Heart right ventricle (tissue), 16 donors: ENCODE measurements around the gene TMEM225B. TPM values are rescaled to one million over a fixed set of nuclear protein-coding genes. Genes with fewer than 3 reads are reported as not detected.
"Not testable (repeated sequence)": the region's sequence is repeated elsewhere in the genome, so short reads cannot be mapped to it uniquely, and the experiment has no call there.

Experiments used
- ATAC-seq, 8 donors: fragments of 200-7000 bp; cut with Tn5 transposase; one replicate each; pipeline ENCODE4 v1.9.1; 2020; ENCODE audit warnings: mild to moderate bottlenecking in 8 of 8, moderate library complexity in 8 of 8, moderate number of reproducible peaks in 1 of 8
- DNase-seq, 2 donors: peaks; one replicate each; pipeline ENCODE4 v3.0.0-alpha.2; 2020
- H3K27ac ChIP-seq, 10 donors: fragments of 200-600 bp; sonication (generic) in 2 of 10; one replicate each; pipeline versions ENCODE4 v1.5.0 to v1.8.0; 2020 to 2022; ENCODE audit warnings: mild to moderate bottlenecking in 3 of 10
- H3K27me3 ChIP-seq, 7 donors: fragments of 200-600 bp; one replicate each; pipeline ENCODE4 v1.8.0; 2021 to 2022; ENCODE audit warnings: mild to moderate bottlenecking in 2 of 7
- H3K36me3 ChIP-seq, 9 donors: fragments of 200-600 bp; sonication (generic) in 1 of 9; one replicate each; pipeline versions ENCODE4 v1.5.0 to v1.8.0; 2020 to 2022; ENCODE audit warnings: mild to moderate bottlenecking in 2 of 9
- H3K4me1 ChIP-seq, 9 donors: fragments of 200-600 bp; sonication (generic) in 1 of 9; one replicate each; pipeline versions ENCODE4 v1.5.0 to v1.8.0; 2020 to 2022; ENCODE audit warnings: mild to moderate bottlenecking in 4 of 9
- H3K4me3 ChIP-seq, 10 donors: fragments of 200-600 bp; sonication (generic) in 2 of 10; one replicate each; pipeline versions ENCODE4 v1.5.0 to v1.8.0; 2020 to 2022; ENCODE audit warnings: mild to moderate bottlenecking in 7 of 10, moderate library complexity in 2 of 10
- H3K9me3 ChIP-seq, 11 donors: fragments of 200-600 bp in 10 of 11; sonication (generic) in 2 of 11; one replicate each; pipeline versions ENCODE4 v1.5.0 to v1.8.0; 2013 to 2022; ENCODE audit warnings: mild to moderate bottlenecking in 2 of 11, control low read depth in 1 of 11, moderate library complexity in 1 of 11
- CTCF ChIP-seq, 9 donors: fragments of 200-600 bp; sonication (generic) in 2 of 9; IDR thresholded peaks; one replicate each; pipeline versions ENCODE4 v1.5.0 to v1.8.0; 2021 to 2022; ENCODE audit warnings: antibody characterized with exemption in 9 of 9, mild to moderate bottlenecking in 5 of 9, moderate library complexity in 1 of 9
- WGBS, 2 donors: extraction: QIAGEN DNeasy Blood & Tissue Kit; methylation state at CpG; one replicate each; pipeline ENCODE4 v1.1.7; 2013; ENCODE audit warnings: inconsistent platforms in 1 of 2; 5-methylcytosine and 5-hydroxymethylcytosine counted together
- intact Hi-C, 10 donors: fragments of 100-400 bp; cut with DNase I; formaldehyde crosslinking; loops; one replicate each; pipeline versions ENCODE4 v1.11.1 to v1.14.2; 2022
- polyA plus RNA-seq, 2 donors: library from polyadenylated mRNA; stranded (reverse); fragments of 200-250 nt; gene quantifications; one replicate each; pipeline ENCODE4 v1.2.3, GENCODE V29; 2013
- total RNA-seq, 10 donors: library from RNA; stranded (reverse); fragmentation: NEBNext Ultra II Directional in 3 of 10; extraction: Animal tissue kit (Norgen Biotek cat#: 25700) in 3 of 10; gene quantifications; one replicate each; pipeline versions ENCODE4 v1.2.1 to v1.2.4, GENCODE V29; 2021 to 2023
- donor health status: Arrhythmogenic right ventricular cardiomyopathy.
- donor health status: ischemic (EF 13 %, LVEDD 7.1; RV severe dilation, severe dysfunction).
- donor health status: healthy with polysubstance abuse.
- donor health status: DM: no; HTN: yes; CAD: no.
- donor health status: DM: no; HTN: no; CAD: no.
- donor health status: ischemic (EF 25% LVEDD 6.9; RV normal size, moderate dysfunction).
- donor health status: ischemic (EF 25% LVEDD 5.7; RV mildly dilated, moderate dysfunction).
- donor health status: healthy.
- donor health status: DM: yes; HTN: yes; CAD: no.
- donor health status: Ischemic cardiomyopathy.
- donor health status: ischemic (EF 35%, LVEDD 5.7; RV mildly dilated, moderate dysfunction).
- donor health status: nonischemic (EF 11% LVEDD 7.7; RV severe dilation, severe dysfunction).
- donor health status: DM: yes; HTN: yes; CAD: no.
- donor health status: PGD.
- donor health status: ischemic (EF 29% LVEDD 5.4; RV normal size, mild dysfunction).
- donor health status: nonischemic (EF 23%, LVEDD 6.1; RV moderate dilation, normal function).

TMEM225B gene
- total and polyA plus RNA-seq, 12 donors = 0.10 to 0.37 (median 0.23) TPM; not detected in 7

DNA sequence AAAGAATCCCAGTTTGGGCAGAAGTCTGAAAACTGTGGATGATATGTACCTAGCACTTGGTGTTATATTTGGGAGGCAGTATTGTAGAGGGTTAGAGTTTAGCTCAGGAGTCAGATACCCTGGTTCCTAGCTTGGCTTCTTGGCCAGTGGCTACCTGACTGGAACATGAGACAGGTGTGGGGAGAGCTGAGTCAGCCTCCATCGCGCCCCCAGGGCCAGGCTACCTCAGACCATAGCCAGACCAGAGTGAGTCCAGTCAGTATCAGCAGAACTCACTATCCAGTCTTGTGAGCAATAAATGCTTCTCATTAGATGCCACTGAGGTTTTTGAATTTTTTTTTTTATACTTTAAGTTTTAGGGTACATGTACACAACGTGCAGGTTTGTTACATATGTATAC, 55.7 kb downstream of the TMEM225B start:
- WGBS, 2 donors = 97% methylated on average over 3 of the region's 3 CpGs
- TF ChIP-seq CTCF (IDR thresholded peaks at IDR 0.05) = no peak
- H3K36me3 ChIP-seq = peaks cover 0 to 16% (median 0%) of the 10 kb centered on the region in 9 donors
- no peaks in the 10 kb centered on the region for H3K27me3 ChIP-seq
- H3K4me1 ChIP-seq = no peaks in the 10 kb centered on the region
- ATAC-seq = no peak
- peaks cover 0 to 16% (median 0%) of the 10 kb centered on the region in 11 donors for H3K9me3 ChIP-seq
- no peak for DNase-seq
- H3K4me3 ChIP-seq = no peak overlapping the region
- no peak overlapping the region for H3K27ac ChIP-seq
- intact Hi-C loops = no loop called here

GRCh38 chr7:99654626-99655025, 56.6 kb downstream of the TMEM225B start:
- H3K4me3 ChIP-seq, H3K27me3 ChIP-seq, H3K4me1 ChIP-seq, DNase-seq, H3K27ac ChIP-seq, H3K36me3 ChIP-seq, ATAC-seq, intact Hi-C loops: not testable (repeated sequence)
- H3K9me3 ChIP-seq = peaks cover 0 to 21% (median 0%) of the 10 kb centered on the region in 11 donors
- WGBS, 2 donors = 88 to 94% methylated on average over 1 of the region's 3 CpGs

GRCh38 chr7:99657879-99658278, 59.8 kb downstream of the TMEM225B start:
- H3K27me3 ChIP-seq, H3K4me1 ChIP-seq, DNase-seq, ATAC-seq, H3K27ac ChIP-seq, intact Hi-C loops, H3K4me3 ChIP-seq: not testable (repeated sequence)
- 96% methylated on average over 5 of the region's 5 CpGs for WGBS, 2 donors
- peaks cover 0 to 24% (median 0%) of the 10 kb centered on the region in 11 donors for H3K9me3 ChIP-seq
- H3K36me3 ChIP-seq = peaks cover 0 to 11% (median 0%) of the 10 kb centered on the region in 9 donors

Other genes starting within 250 kb of the TMEM225B start
- gene ARPC1B, start 223.5 kb upstream of the TMEM225B start, total RNA-seq = 10 to 100 TPM; 16.2 to 92.0 (median 19.0) TPM
- 100 to 1,000 TPM in 1 of 2 donors, 10 to 100 TPM in 1; 35.4 to 161 TPM for gene ARPC1B, start 223.5 kb upstream of the TMEM225B start, polyA plus RNA-seq
- 100 to 1,000 TPM in 3 of 10 donors, 10 to 100 TPM in 7; 89.7 to 130 (median 97.6) TPM for gene PDAP1, start 189.7 kb upstream of the TMEM225B start, total RNA-seq
- gene PDAP1, start 189.7 kb upstream of the TMEM225B start, polyA plus RNA-seq = 100 to 1,000 TPM in 1 of 2 donors, 10 to 100 TPM in 1; 71.4 to 312 TPM
- gene BUD31, start 189.3 kb upstream of the TMEM225B start, total RNA-seq = 10 to 100 TPM; 28.3 to 59.7 (median 40.9) TPM
- gene BUD31, start 189.3 kb upstream of the TMEM225B start, polyA plus RNA-seq = 100 to 1,000 TPM in 1 of 2 donors, 10 to 100 TPM in 1; 81.7 to 116 TPM
- 1 to 10 TPM; 2.7 to 4.8 (median 3.1) TPM for gene PTCD1, start 159.5 kb upstream of the TMEM225B start, total RNA-seq
- 1 to 10 TPM; 2.4 to 3.2 TPM for gene PTCD1, start 159.5 kb upstream of the TMEM225B start, polyA plus RNA-seq
- gene CPSF4, start 159.3 kb upstream of the TMEM225B start, total RNA-seq = 10 to 100 TPM; 12.6 to 21.7 (median 15.7) TPM
- gene CPSF4, start 159.3 kb upstream of the TMEM225B start, polyA plus RNA-seq = 10 to 100 TPM; 19.7 to 20.7 TPM
- 100 to 1,000 TPM; 571 to 924 (median 746) TPM for gene ATP5MF, start 132.1 kb upstream of the TMEM225B start, total RNA-seq
- gene ATP5MF, start 132.1 kb upstream of the TMEM225B start, polyA plus RNA-seq = 1,000 to 10,000 TPM; 2,534 to 4,161 TPM
- 1 to 10 TPM; 1.7 to 5.6 (median 3.7) TPM for gene ZNF789, start 125.4 kb upstream of the TMEM225B start, total RNA-seq
- gene ZNF789, start 125.4 kb upstream of the TMEM225B start, polyA plus RNA-seq = 10 to 100 TPM in 1 of 2 donors, 1 to 10 TPM in 1; 2.5 to 10.9 TPM
- gene ZNF394, start 98.0 kb upstream of the TMEM225B start, total RNA-seq = 10 to 100 TPM; 14.1 to 20.2 (median 16.0) TPM
- 10 to 100 TPM; 10.8 to 23.6 TPM for gene ZNF394, start 98.0 kb upstream of the TMEM225B start, polyA plus RNA-seq
- gene ZKSCAN5, start 93.6 kb upstream of the TMEM225B start, total RNA-seq = 1 to 10 TPM; 5.7 to 8.5 (median 7.8) TPM
- gene ZKSCAN5, start 93.6 kb upstream of the TMEM225B start, polyA plus RNA-seq = 1 to 10 TPM; 2.8 to 3.0 TPM
- 1 to 10 TPM; 4.3 to 7.7 (median 5.6) TPM for gene FAM200A, start 46.2 kb upstream of the TMEM225B start, total RNA-seq
- 1 to 10 TPM; 3.4 to 7.5 TPM for gene FAM200A, start 46.2 kb upstream of the TMEM225B start, polyA plus RNA-seq
- 10 to 100 TPM; 27.2 to 37.6 (median 30.8) TPM for gene ZNF655, start 39.6 kb upstream of the TMEM225B start, total RNA-seq
- 10 to 100 TPM; 22.0 to 54.1 TPM for gene ZNF655, start 39.6 kb upstream of the TMEM225B start, polyA plus RNA-seq
- 10 to 100 TPM in 3 of 10 donors, 1 to 10 TPM in 7; 6.1 to 10.5 (median 7.8) TPM for gene ZSCAN25, start 18.7 kb downstream of the TMEM225B start, total RNA-seq
- 1 to 10 TPM; 2.5 to 3.6 TPM for gene ZSCAN25, start 18.7 kb downstream of the TMEM225B start, polyA plus RNA-seq
- not detected for gene CYP3A5, start 81.7 kb downstream of the TMEM225B start, total RNA-seq
- under 1 TPM in 1 of 2 donors, not detected in 1; 0.03 TPM for gene CYP3A5, start 81.7 kb downstream of the TMEM225B start, polyA plus RNA-seq
- not detected for gene CYP3A7, start 136.9 kb downstream of the TMEM225B start, total RNA-seq
- not detected for gene CYP3A7, start 136.9 kb downstream of the TMEM225B start, polyA plus RNA-seq
- not detected for gene CYP3A4, start 185.9 kb downstream of the TMEM225B start, total RNA-seq
- not detected for gene CYP3A4, start 185.9 kb downstream of the TMEM225B start, polyA plus RNA-seq
- gene CYP3A43, start 229.7 kb downstream of the TMEM225B start, total RNA-seq = under 1 TPM in 2 of 10 donors, not detected in 8; 0.18 TPM
- gene CYP3A43, start 229.7 kb downstream of the TMEM225B start, polyA plus RNA-seq = not detected